ENCODE measurements around the gene ADRA2A.

The ADRA2A gene

DNA sequence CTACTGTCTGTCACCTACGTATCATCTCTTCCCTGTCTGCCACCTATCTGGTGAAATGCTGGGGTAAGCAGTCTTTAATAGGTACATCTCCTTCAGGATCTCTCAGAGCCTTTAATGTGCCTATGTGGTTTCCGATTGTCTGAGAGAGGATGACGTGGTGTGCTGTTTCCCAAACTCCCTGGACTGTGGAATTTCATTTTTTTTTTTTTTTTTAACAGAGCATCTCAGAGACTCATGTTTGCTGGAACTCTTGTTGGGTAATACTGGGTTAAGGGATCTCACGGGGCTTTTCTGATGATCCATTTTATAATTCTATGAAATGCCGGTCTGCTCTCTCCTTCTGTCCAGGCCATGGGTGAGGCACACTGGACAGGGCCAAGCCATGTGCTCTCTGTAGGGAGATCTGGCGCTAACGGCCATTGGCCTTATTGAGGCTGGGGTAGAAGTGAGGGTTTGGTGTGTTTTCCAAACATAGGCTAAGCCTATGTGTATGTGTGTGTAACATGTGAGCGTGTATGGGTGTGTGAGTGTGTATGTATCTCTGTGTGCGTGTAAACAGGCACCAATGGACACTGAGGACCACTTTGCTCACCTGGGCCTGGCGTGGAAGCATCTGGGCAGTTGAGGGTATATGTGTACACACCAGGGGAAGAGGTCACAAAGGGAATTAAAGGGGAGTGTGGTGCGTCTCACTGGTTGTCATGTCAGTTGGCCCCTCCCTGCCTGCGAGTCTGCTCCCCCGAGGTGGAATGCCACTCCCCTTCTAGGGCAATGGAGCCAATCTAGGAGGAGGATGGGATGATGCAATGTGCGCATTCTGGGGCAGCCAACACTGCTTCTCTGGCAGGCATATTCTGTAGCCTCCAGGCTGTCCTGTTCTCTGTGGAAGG lies 7.8 kb downstream of the ADRA2A start:
- no peak for DNase-seq

DNA sequence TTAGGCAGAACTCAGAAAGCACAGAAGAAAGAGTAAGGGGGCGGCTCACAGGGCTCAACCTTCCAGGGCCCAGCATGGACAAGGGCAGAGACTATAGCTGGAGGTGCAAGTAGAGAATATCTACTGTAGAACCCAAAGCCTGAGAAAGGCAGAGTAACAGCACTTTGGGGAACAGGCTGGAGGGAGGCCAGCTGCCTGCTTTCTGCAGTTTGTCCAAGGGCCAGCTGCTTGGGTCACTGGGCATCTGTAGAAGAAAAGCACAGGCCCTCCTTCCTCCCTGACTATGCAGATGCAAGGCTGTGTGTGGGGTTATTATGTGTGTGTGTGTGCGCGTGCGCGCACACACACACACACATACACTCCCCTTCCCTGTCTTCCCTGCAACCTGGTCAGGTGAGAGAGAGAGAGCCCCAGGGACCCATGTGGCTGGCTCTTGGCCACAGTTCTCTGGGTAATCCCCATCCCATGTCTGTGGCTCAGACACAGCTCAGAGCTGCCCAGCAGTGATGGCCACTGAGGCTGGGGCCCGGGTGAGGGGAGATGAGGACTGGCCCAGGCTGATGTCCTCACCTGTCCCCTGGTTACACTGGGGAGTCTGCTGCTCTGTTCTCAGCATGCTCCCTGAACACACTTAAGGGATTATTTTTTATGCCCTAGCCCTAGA lies 9.0 kb downstream of the ADRA2A start:
- no peak for DNase-seq

DNA sequence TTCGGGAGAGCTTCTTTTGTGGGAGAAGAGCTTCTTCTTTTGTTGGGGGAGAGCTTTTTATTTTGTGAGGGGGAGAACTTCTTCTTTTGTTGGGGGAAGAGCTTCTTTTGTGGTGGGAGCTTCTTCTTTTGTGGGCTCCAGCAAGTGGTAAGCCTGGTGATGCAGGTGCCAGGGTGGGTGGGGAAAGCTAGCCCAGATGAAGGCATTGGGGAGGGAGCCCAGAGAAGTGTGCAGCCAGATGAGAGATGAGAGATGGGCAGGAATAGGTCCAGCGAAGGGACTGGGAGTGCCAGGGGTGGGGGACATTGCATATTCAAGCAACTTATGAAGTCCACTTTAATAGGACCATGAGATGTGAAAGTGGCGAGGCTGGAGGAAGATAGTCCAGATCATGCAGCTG lies 9.7 kb downstream of the ADRA2A start:
- DNase-seq: no peak

DNA sequence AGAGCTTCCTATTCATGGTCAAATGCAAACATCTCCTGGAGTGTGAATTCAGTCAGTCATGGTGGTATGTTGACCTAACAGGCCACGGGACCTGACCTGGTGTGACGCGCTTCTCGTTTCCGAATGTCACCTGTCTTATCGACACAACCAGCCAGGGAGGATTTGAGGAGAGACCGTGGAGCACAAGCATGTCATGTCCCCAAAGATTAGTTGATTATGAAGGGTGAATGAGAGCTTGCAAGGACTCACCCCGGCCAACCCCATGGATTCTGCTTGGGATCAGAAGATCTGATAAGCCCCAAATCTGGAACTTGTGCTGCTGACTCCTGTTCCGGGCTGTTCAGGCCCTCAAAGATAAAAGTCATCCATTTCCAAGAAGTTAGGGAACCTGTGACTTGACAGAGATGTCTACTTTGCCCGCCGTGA lies 10.5 kb downstream of the ADRA2A start:
- DNase-seq: no peak

DNA sequence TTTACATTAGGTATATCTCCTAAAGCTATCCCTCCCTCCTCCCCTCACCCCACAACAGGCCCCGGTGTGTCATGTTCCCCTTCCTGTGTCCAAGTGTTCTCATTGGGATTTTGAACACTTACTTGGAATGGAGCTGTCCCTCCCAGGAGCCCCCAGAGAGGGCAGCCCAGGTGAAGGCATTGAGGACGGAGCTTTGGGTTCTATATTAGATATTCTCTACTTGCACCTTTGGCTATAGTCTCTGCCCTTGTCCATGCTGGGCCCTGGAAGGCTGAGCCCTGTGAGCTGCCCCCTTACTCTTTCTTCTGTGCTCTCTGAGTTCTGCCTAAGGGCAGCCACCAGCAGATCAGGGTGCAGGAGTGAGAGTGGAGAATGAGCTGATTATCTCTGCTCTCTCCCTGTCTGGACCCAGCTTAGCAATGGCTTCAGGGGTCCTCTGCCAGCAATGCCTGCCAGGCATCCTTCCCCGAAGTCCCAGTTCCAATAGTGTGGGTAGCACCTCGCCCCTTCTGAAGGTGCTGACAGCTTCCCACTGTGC lies 11.2 kb downstream of the ADRA2A start:
- no peak for DNase-seq

DNA sequence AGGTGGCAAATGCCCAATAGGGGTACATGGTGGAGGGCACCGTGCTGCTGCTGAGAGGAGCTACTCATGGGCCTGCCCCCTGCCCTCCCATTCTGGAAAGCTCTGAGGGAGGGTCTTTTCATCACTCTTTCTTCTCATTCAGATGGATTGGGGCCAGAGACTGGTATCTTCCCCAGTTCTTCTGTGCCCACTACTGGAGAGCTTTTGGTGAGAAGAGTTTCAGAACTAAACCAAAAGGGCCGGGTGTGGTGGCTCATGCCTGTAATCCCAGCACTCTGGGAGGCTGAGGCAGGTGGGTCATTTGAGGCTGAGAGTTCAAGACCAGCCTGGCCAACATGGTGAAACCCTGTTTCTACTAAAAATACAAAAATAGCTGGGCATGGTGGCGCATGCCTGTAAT lies 12.5 kb downstream of the ADRA2A start:
- DNase-seq: no peak

DNA sequence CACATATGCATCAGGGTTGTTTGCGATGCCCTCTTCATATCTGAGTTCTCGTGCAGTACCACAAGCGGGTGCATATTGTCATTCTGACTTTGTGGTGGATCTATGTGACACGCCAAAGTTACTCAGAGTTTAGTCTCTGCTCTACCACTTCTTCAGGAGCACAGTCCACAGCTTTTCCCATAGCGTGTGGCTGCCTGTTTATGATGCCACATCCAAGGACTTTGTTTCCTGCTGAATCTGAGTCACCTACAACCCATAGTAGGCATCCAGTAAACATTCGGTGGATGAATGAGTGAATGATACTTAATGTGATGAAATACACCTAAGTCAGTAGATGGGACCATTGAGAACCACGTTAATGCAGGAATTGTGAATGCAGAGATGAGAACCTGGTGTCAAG lies 15.0 kb downstream of the ADRA2A start:
- DNase-seq: no peak

DNA sequence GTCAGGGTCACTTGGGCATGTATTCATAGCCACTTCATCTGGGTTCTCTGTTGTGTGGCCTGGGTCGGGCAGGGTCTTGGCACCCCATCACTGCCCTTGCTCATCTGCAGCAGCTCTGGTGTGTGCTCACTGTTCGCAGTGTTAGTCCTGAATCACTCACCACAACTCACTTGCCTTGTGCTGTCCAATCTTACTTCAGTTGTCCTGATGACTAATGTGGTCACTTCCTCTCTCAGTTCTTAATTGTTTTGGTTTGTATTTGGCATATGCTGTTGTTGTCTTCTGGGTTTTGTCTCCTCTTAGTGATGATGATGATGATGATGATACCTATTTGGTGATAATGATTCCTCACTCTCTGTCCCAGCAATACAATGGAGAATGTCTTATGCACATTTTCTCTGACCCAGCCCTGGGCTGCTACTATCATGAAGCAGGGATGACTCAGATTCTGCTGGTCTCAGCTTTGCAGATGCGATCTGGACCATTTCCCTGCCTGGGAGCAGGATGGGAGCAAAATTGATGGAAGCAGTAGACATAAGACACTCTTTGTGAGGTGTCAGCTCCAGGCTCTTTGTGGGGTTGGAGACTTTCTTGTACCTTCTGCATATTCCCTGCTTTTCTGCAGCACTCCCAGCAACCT lies 17.0 kb downstream of the ADRA2A start:
- no peak for DNase-seq

DNA sequence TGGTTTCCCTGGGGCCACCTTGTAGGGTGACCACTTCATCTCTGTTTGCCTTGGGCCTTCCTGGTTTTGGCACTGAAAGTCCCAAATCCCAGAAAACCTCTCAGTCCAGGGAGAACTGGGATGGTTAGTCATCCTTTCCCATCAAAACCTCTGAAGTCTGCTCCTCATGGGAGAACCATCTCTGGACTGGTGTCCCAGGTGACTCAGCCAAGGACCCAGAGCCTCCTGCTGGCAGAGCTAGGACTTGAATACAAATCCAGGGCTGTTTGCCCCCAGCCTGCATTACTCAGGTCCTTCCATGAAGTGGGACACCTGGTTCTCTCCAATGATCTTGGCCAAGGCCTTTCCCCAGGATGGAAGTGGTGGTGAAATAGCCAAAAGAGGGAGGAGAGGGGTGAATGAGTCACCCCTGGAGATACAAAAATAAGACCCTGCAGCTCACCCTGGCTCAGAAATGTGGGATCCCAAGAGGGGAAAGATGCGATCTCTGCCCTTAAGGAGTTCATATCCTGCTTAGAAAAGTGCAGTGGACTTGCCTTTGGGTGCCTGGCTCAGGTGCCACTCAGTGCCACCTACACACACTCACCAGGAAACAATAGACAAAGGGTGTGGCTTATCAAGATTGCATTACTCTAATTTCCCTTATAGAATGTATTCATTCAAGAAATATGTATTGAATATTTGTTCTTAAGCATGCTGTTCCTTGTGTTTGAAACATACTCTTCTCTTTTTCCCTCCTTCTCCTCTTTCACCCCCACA lies 22.0 kb downstream of the ADRA2A start:
- DNase-seq: no peak

DNA sequence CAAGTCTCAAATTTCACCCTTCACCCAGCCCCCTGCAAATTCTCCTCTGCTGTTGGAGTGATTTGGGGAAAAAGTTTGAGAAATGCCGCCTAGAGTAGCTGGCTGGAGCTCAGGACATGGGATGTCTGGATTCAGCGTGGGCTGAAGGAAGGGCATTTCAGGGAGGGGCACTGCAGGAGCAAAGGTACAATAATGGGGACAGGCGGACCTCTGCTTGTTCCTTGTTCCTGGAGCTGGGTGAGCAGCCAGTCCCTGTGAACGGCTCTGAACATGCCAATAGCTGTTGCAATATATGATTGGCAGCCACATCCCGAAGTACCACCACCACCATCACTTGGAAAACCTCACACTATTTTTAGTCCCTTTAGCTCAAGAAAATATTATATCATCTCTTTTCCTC lies 23.4 kb downstream of the ADRA2A start:
- DNase-seq: no peak

DNA sequence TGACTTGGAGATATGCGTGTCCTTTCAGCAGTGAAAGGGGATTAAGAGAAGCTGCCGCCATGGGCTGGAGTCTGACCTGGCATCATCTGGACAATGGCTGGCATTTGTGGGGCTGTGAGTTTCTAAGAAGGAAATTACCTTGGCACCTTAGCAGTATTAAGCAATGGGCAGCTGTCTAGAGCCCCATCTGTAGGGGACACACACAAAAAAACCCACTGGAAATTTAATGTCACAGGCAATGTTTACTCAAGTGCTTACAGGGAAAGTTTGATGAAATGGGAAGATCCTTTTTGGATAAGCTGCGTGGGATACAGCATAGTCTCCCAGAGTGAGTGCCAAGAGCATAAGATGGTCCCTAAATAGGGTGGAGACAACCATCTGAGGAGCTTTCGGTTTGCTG lies 25.0 kb downstream of the ADRA2A start:
- no peak for DNase-seq

DNA sequence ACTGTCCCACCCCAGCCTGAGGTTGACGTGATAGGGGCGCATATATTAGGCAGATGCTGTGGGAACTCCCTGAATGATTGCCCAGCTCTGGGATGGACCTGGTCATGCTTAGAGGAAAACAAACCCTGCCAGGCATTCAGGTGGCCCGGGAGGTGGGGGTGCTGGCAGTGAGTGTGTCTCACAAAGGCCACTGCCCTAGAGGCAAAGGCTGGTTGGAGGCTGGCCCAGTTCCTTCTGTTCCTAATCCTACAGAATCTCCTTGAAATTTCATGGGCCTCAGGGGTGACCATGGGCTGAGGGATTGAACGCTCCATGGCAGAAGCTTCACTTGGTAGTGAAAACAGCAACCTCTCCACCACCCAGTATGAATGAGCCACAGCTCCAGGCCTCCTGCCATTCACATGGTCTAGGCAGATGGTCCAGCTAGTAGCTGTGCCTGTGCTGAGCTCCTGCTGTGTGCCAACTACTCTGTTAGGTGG lies 25.6 kb downstream of the ADRA2A start:
- DNase-seq: no peak

DNA sequence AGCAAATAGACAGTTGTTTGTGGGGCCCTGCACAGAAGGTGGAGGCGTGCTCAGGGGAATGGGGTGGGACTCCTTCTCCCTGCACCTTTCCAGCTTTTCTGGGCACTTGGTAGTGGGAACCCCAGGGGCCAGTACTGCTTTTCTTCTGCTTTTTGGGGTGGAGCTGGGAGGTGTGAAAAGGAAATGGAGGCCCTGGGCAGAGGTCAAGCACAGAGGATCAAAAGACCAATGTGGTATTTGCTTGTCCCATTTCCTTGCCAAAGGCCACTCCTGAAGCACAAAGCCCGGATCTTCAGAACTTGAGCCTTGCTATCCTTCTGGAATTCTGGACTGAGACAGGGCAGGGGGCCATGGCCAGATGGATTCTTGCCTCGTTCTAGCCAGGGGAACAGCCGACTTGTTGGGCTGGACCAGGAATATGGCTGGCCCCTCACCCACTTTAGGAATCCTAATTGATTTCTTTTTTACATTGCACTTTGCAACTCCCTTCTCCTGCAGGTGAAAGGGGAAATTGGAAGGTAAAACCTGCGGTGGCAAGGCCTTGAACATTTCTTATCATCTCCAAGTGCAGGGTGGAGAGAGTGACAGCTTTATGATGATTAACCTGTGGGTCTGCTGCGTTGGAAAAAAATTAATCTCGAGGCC lies 26.5 kb downstream of the ADRA2A start:
- no peak for DNase-seq

DNA sequence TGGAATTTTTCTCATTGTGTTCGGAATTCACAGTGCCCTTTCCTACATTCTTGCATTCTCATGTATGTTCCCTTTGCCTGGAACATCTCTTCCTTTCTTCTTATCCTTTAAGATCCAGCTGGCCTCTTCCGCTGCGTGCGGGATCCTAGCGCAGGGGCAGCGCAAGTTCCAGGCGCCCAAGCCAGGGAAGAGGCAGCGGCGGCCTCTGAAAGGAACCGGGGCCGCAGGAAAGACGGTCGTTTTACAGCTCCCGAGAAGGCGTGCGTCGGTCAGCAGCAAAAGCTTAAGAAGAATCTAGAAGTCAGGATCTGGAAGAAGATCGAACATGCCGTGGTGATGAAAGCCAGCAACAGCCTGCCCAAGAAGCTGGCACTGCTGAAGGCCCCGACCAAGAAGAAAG lies 28.0 kb downstream of the ADRA2A start:
- DNase-seq: no peak

DNA sequence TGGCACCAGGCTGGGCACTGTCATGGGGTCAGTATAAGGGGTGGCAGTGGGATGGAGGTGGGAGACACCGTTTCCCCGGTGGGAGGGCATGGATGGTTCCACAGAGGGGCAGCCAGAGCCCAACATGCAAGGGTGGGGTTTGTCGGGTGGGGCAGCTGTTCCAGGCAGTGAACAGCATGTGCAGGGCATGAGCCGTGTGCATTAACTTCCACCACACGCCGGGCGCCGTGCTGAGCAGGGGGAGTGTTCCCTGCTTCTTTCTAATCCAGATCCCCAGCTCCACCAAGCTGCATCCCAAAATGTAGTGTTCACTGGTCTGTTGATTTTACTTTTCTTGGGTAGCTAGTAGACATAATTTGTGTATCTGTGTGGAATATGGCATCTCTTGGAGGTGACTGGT lies 29.3 kb downstream of the ADRA2A start:
- DNase-seq: no peak

DNA sequence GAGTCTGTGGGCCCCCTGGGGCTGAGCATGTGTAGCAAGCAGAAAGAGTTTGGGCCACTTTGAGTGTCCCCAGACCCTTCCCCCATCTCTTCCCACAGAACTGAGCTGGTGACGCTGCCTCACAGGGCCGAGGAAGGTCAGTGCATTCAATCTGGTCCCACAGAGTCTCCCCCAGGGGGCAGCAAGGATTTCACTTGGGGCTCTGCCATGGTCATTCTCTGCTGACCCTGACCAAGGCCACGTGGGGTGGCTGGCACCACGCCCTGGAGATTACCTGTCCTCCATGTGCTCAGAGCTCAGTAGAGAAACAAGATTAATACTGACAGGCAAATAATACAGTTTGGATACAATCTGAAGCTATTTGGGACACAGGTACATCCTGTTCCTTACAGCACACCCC lies 30.2 kb downstream of the ADRA2A start:
- no peak for DNase-seq

DNA sequence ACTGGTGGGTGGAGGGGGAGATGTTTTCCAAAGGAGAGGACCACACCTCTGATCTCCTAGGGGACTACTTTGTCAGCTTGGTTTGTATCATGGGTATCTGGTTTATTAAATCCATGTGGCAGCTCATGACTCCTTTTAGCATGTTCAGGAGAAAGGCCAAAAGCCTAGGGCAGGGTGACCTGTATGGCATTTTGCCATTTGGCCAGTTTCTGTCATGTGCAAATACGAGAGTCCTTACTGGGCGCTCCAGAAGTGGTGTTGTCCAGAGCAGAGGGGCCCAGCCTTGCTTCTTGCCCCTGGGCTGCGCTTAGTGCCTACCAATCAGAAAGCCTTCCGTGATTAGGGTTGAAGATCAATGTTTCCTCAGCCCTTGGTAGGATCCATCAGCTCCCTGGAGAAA lies 31.0 kb downstream of the ADRA2A start:
- DNase-seq: no peak

DNA sequence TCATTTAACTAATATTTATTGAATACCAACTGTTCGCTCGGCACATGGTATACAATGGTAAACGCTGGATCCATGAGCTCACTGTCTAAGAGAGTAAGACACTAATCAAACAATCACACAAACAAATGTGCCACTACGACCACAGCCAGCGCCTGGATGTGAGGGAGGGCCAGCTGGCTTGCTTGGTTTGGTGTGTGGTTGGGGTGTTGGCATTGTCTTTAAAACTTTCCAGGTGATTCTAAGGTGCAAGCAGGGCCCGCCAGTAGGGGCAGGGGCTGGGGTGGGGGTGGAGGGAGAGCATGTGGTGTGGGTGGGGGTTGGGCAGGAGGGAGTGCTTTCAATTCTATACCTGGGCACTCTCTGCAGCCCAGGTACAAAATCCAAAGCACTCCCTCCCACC lies 31.6 kb downstream of the ADRA2A start:
- DNase-seq: no peak

DNA sequence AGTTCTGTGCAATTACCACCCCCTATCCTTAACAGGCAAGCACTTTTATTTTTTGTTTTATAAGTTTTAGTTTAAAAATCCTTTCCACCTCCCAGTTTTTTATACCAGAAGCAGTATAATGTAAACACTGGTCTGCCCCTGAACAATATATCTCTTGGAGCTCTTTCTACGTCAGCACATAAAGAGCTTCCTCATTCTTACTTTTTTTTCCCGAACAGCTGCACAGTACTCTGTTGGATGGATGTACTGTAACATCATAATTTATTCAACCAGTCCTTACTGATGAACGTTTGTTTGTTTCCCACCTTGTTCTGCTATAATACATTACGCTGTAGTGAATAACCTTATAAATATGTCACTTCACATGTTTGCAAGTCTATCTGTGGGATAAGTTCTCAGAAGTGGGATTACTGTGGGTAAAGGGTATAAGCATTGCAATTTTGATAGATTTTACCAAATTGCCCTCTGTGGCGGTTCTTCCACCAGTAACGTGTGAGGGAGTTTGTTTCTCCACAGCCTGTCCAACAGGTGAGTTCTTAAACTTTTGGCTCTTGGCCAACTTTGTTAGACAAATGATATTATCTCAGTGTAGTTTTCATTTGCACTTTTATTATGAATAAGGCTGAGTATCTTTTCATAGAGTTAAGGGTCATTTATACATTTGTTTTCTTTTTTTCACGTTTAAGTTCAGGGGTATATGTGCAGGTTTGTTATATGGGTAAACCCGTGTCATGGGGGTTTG lies 32.8 kb downstream of the ADRA2A start:
- DNase-seq: no peak

DNA sequence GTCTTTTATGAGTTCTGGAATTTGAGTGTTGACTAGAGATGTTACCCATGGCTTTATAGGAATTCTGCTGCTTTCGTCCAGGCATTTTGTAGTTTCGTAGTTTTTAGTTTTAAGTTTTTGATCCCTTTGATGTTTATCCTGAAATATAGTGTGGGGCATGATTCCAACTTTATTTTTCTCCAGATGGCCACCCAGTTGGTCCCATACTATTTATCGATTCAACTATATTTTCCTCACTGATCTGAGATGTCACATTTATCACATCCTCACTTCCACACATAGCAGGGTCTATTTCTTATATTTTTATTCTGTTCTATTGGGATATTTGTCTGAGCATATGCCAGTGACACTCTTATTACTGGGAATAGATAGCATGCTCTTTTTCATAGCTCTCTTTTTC lies 33.9 kb downstream of the ADRA2A start:
- no peak for DNase-seq

DNA sequence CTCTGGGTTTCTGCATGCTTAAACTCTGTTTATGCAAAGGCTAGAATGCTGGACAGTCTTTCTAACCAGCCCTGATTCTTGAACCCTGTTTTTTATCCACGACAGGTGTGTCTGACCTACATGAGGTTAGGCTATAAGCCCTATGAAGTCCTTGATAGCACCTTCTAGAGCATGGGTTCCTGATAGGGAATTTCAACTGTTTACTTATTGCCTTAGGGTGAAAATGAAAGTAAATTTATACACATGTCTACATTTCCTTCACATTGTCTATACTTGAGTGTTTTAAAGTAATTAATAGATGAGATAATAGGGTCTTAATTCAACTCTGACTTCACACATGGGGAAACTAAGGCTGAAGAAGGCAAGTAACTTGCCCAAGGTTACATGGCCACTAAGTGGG lies 35.5 kb downstream of the ADRA2A start:
- no peak for DNase-seq
